HL-60 (cell line): ENCODE results near the gene NUDT3.

Source experiments
- DNase-seq, 2 experiments: peaks; one replicate each; pipeline ENCODE4 v3.0.0-alpha.2; 2010 to 2020; ENCODE audit warnings: low read depth in 1 of 2, low spot score in 1 of 2
- H3K27ac ChIP-seq: fragments of 250-450 bp; sonication (Bioruptor Pico); replicated peaks from 2 replicates; pipeline ENCODE4 v1.5.1; 2020; ENCODE audit warnings: mild to moderate bottlenecking, moderate library complexity
- H3K27me3 ChIP-seq: fragments of 250-450 bp; sonication (Bioruptor Pico); 2 replicates; pipeline ENCODE4 v1.5.1; 2021; ENCODE audit warnings: mild to moderate bottlenecking, moderate library complexity; ENCODE audit not compliant: insufficient read depth, poor library complexity, severe bottlenecking
- H3K4me3 ChIP-seq: replicated peaks from 2 replicates; pipeline ENCODE4 v1.5.1; 2011; ENCODE audit warnings: mild to moderate bottlenecking, control low read depth, low read length; ENCODE audit not compliant: insufficient read depth
- CTCF ChIP-seq: IDR thresholded peaks from one replicate; pipeline ENCODE4 v1.5.1; 2011; ENCODE audit warnings: low read length, control low read depth, inconsistent platforms; ENCODE audit not compliant: insufficient read depth
- GABPA ChIP-seq: IDR thresholded peaks from 2 replicates; pipeline ENCODE4 v1.6.1; 2012; ENCODE audit warnings: low read depth
- POLR2AphosphoS5 ChIP-seq: IDR thresholded peaks from 2 replicates; pipeline ENCODE4 v1.6.1; 2012; ENCODE audit warnings: low read depth
- REST ChIP-seq: IDR thresholded peaks from 2 replicates; pipeline ENCODE4 v1.6.1; 2012; ENCODE audit warnings: low read depth; ENCODE audit not compliant: insufficient replicate concordance
- SPI1 ChIP-seq: IDR thresholded peaks from 2 replicates; pipeline ENCODE4 v1.6.1; 2012; ENCODE audit warnings: low read depth, mild to moderate bottlenecking, borderline replicate concordance

NUDT3 gene

GRCh38 chr6:34317882-34318498 is 74.5 kb downstream of the NUDT3 start:
- H3K27ac ChIP-seq = no peak overlapping the region
- no peaks in the 10 kb centered on the region for H3K27me3 ChIP-seq
- TF ChIP-seq SPI1 = no peak
- TF ChIP-seq POLR2AphosphoS5 = no peak
- no peak for TF ChIP-seq CTCF
- no peak for TF ChIP-seq GABPA
- no peak for TF ChIP-seq REST
- no peak for DNase-seq
- no peak overlapping the region for H3K4me3 ChIP-seq

GRCh38 chr6:34317172-34317477 is 75.3 kb downstream of the NUDT3 start:
- H3K27ac ChIP-seq = no peak overlapping the region
- no peak overlapping the region for H3K4me3 ChIP-seq
- no peak for DNase-seq
- no peaks in the 10 kb centered on the region for H3K27me3 ChIP-seq
- TF ChIP-seq CTCF (no peak), POLR2AphosphoS5 (no peak), REST (no peak), SPI1 (no peak), GABPA (no peak)

DNA sequence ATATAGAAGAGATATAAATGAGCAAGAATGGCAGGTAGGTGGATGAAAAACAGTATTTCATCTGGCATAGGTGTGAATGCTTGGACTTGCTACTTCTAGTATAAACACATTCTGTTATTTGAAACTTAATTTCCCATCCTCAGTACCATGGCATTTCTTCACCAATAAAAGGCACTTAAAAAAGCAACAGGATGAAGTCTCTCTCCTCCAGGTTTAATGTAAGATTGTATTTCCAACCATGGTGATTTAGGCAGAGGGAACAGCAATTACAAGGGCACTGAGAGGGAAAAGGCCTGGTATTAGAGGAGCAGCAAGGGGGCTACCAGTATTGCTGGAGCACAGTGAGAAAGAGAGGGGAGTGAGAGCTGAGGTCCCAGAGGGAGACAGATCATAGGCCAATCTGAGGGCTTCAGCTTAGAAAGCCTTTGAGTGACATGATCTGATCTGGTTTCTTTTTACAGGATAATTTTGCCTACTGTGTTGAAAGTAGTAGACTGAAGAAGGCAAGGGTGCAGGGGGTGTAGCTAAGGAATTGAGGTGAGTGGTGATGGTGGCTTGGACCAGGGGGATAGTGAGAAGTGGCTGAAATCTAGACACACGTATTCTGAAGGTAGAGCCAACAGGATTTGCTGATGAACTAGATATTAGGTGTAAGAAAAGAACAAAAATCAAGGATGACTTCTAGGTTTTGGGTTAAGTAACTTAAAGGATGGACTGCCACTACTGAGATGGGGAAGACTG is 75.9 kb downstream of the NUDT3 start:
- DNase-seq = no peak
- Histone ChIP-seq H3K27me3 (no peaks in the 10 kb centered on the region), H3K27ac (peak overlapping the region; percentile 58), H3K4me3 (no peak overlapping the region)
- TF ChIP-seq REST (no peak), SPI1 (no peak), POLR2AphosphoS5 (no peak), GABPA (no peak), CTCF (no peak)
